ENCODE measurements around the gene UBE2A. TPM values are rescaled to one million over a fixed set of nuclear protein-coding genes. Genes with fewer than 3 reads are reported as not detected.

UBE2A gene
- total RNA-seq, 1 donor from 2014 or later = 58.8 TPM

- peak overlapping the region; percentile 48 for H3K27ac Mint-ChIP-seq
- intact Hi-C loops (cut with micrococcal nuclease) = no loop called here
- H3K36me3 Mint-ChIP-seq (ENCODE audit: low read depth) = peaks cover 8% of the 10 kb centered on the region
- H3K27me3 Mint-ChIP-seq = no peaks in the 10 kb centered on the region
- no peak overlapping the region for H3K4me3 Mint-ChIP-seq
- no peaks in the 10 kb centered on the region for H3K9me3 Mint-ChIP-seq
- no peak for DNase-seq
- peaks cover 6% of the 10 kb centered on the region for H3K4me1 Mint-ChIP-seq
These were observed 9.2 kb downstream of the UBE2A start for GRCh38 chrX:119583431-119584059.

- H3K4me3 Mint-ChIP-seq = no peak overlapping the region
These were observed 15.4 kb downstream of the UBE2A start for GRCh38 chrX:119589810-119590209.

GRCh38 chrX:119602701-119603255 lies 28.4 kb downstream of the UBE2A start:
- Mint-ChIP-seq H3K36me3 (ENCODE audit: low read depth) (peaks cover 19% of the 10 kb centered on the region), H3K27ac (no peak overlapping the region), H3K4me1 (peaks cover 23% of the 10 kb centered on the region), H3K4me3 (no peak overlapping the region), H3K27me3 (no peaks in the 10 kb centered on the region), H3K9me3 (no peaks in the 10 kb centered on the region)
- intact Hi-C loops (cut with micrococcal nuclease) = loop anchor here (10.0 kb wide), 1 partner anchor 118 kb away; no protein-coding TSS in a partner anchor
- DNase-seq = no peak

More at GRCh38 chrX:119589810-119590209, 15.4 kb downstream of the UBE2A start:
- intact Hi-C loops (cut with micrococcal nuclease) = no loop called here
- H3K36me3 Mint-ChIP-seq (ENCODE audit: low read depth) = peaks cover 30% of the 10 kb centered on the region
- no peak overlapping the region for H3K27ac Mint-ChIP-seq
- no peaks in the 10 kb centered on the region for H3K27me3 Mint-ChIP-seq
- H3K9me3 Mint-ChIP-seq = no peaks in the 10 kb centered on the region
- no peak for DNase-seq
- peaks cover 2% of the 10 kb centered on the region for H3K4me1 Mint-ChIP-seq

- peak; percentile 56 for DNase-seq
- Mint-ChIP-seq H3K27me3 (no peaks in the 10 kb centered on the region), H3K27ac (peak overlapping the region; percentile 93), H3K36me3 (ENCODE audit: low read depth) (peaks cover 15% of the 10 kb centered on the region), H3K4me1 (peaks cover 20% of the 10 kb centered on the region), H3K4me3 (peak overlapping the region; percentile 99), H3K9me3 (no peaks in the 10 kb centered on the region)
- intact Hi-C loops (cut with micrococcal nuclease) = loop anchor here (5.0 to 10.0 kb wide), 2 partner anchors 120 to 127 kb away; no protein-coding TSS in a partner anchor
These were observed 30.6 kb downstream of the UBE2A start for GRCh38 chrX:119604766-119605463.

GRCh38 chrX:119605464-119606279 lies 31.3 kb downstream of the UBE2A start:
- Mint-ChIP-seq H3K36me3 (ENCODE audit: low read depth) (peaks cover 15% of the 10 kb centered on the region), H3K27ac (peak overlapping the region; percentile 95), H3K9me3 (no peaks in the 10 kb centered on the region), H3K27me3 (no peaks in the 10 kb centered on the region), H3K4me3 (peak overlapping the region; percentile 99), H3K4me1 (peaks cover 20% of the 10 kb centered on the region)
- intact Hi-C loops (cut with micrococcal nuclease) = loop anchor here (2.0 to 10.0 kb wide), 6 partner anchors 31 to 147 kb away; partner anchors contain the start of gene UBE2A
- peak; percentile 80 for DNase-seq

- Mint-ChIP-seq H3K27ac (peak within 1 kb of the TSS; percentile 95), H3K4me3 (peak within 1 kb of the TSS; percentile 99), H3K36me3 (ENCODE audit: low read depth) (peaks cover 13% of the 10 kb centered on the region), H3K9me3 (no peaks in the 10 kb centered on the region), H3K4me1 (peaks cover 20% of the 10 kb centered on the region), H3K27me3 (no peaks in the 10 kb centered on the region)
- DNase-seq = peak; percentile 96
- intact Hi-C loops (cut with micrococcal nuclease) = loop anchor here (2.0 to 10.0 kb wide), 6 partner anchors 32 to 146 kb away; partner anchors contain the start of gene UBE2A
These were observed 32.1 kb downstream of the UBE2A start, which contains the start of gene NKRF for GRCh38 chrX:119606280-119607017. NKRF (minus strand) TSS chrX:119606424.

GRCh38 chrX:119607018-119607389 lies 32.6 kb downstream of the UBE2A start:
- no peaks in the 10 kb centered on the region for H3K9me3 Mint-ChIP-seq

GRCh38 chrX:119614776-119615175 lies 40.4 kb downstream of the UBE2A start:
- peaks cover 7% of the 10 kb centered on the region for H3K36me3 Mint-ChIP-seq (ENCODE audit: low read depth)
- no peak overlapping the region for H3K4me3 Mint-ChIP-seq
- H3K4me1 Mint-ChIP-seq = no peaks in the 10 kb centered on the region
- no peaks in the 10 kb centered on the region for H3K27me3 Mint-ChIP-seq
- no peaks in the 10 kb centered on the region for H3K9me3 Mint-ChIP-seq
- intact Hi-C loops (cut with micrococcal nuclease) = no loop called here
- no peak overlapping the region for H3K27ac Mint-ChIP-seq
- no peak for DNase-seq

More at GRCh38 chrX:119607018-119607389, 32.6 kb downstream of the UBE2A start:
- Mint-ChIP-seq H3K27me3 (no peaks in the 10 kb centered on the region), H3K36me3 (ENCODE audit: low read depth) (peaks cover 11% of the 10 kb centered on the region), H3K4me3 (peak overlapping the region; percentile 99), H3K27ac (peak overlapping the region; percentile 95), H3K4me1 (peaks cover 18% of the 10 kb centered on the region)
- intact Hi-C loops (cut with micrococcal nuclease) = loop anchor here (2.0 to 10.0 kb wide), 6 partner anchors 32 to 146 kb away; partner anchors contain the start of gene UBE2A
- DNase-seq = no peak

GRCh38 chrX:119617517-119618164 lies 43.3 kb downstream of the UBE2A start:
- H3K36me3 Mint-ChIP-seq (ENCODE audit: low read depth) = peaks cover 11% of the 10 kb centered on the region
- H3K27me3 Mint-ChIP-seq = no peaks in the 10 kb centered on the region
- intact Hi-C loops (cut with micrococcal nuclease) = no loop called here
- H3K4me3 Mint-ChIP-seq = no peak overlapping the region
- no peaks in the 10 kb centered on the region for H3K4me1 Mint-ChIP-seq
- H3K9me3 Mint-ChIP-seq = no peaks in the 10 kb centered on the region
- H3K27ac Mint-ChIP-seq = no peak overlapping the region
- no peak for DNase-seq

- H3K27ac Mint-ChIP-seq = no peak overlapping the region
- H3K4me3 Mint-ChIP-seq = no peak overlapping the region
- intact Hi-C loops (cut with micrococcal nuclease) = no loop called here
- no peaks in the 10 kb centered on the region for H3K4me1 Mint-ChIP-seq
- H3K9me3 Mint-ChIP-seq = no peaks in the 10 kb centered on the region
- H3K36me3 Mint-ChIP-seq (ENCODE audit: low read depth) = peaks cover 11% of the 10 kb centered on the region
- no peaks in the 10 kb centered on the region for H3K27me3 Mint-ChIP-seq
- DNase-seq = no peak
These were observed 44.1 kb downstream of the UBE2A start for GRCh38 chrX:119618439-119618838.

- intact Hi-C loops (cut with micrococcal nuclease) = no loop called here
- Mint-ChIP-seq H3K27ac (no peak overlapping the region), H3K9me3 (no peaks in the 10 kb centered on the region), H3K36me3 (ENCODE audit: low read depth) (peaks cover 22% of the 10 kb centered on the region), H3K4me3 (no peak overlapping the region), H3K4me1 (no peaks in the 10 kb centered on the region), H3K27me3 (no peaks in the 10 kb centered on the region)
- DNase-seq = no peak
These were observed 48.2 kb downstream of the UBE2A start for GRCh38 chrX:119622356-119623232.

- Mint-ChIP-seq H3K9me3 (no peaks in the 10 kb centered on the region), H3K36me3 (ENCODE audit: low read depth) (peaks cover 27% of the 10 kb centered on the region), H3K27ac (no peak overlapping the region), H3K4me1 (no peaks in the 10 kb centered on the region), H3K27me3 (no peaks in the 10 kb centered on the region), H3K4me3 (no peak overlapping the region)
- DNase-seq = no peak
- intact Hi-C loops (cut with micrococcal nuclease) = no loop called here
These were observed 50.1 kb downstream of the UBE2A start for GRCh38 chrX:119624417-119624816.
